ENCODE results near the gene KRTAP20-4. TPM values are rescaled to one million over a fixed set of nuclear protein-coding genes. Genes with fewer than 3 reads are reported as not detected.

KRTAP20-4 gene
- polyA plus RNA-seq, 3 donors from 2014 or later = not detected

DNA sequence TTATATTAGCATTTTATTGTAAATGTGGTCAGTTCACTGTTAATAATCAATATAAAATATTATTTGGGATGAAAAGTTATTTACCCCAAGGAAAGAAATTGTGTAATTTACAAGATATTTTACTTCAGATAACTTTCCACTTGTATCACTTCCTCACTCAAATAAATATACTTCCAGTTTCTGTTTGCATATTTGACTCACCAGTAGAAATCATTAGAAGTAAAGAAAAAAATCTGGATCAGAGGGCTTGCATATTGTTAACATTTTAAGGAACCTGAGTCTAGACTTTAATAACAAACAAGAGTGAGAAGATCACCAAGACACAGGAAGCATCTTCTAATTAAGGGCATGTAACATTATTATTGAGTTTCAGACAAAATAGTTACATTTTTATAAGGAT is 347 bp upstream of the KRTAP20-4 start:
- no peaks in the 10 kb centered on the region for H3K4me1 Mint-ChIP-seq
- peaks cover 7 to 23% (median 14%) of the 10 kb centered on the region in 6 donors for H3K9me3 Mint-ChIP-seq
- no peaks in the 10 kb centered on the region for H3K27me3 Mint-ChIP-seq (ENCODE audit: low read depth in 3 of 3)
- H3K36me3 Mint-ChIP-seq = no peaks in the 10 kb centered on the region
- no peak overlapping the region for H3K4me3 Mint-ChIP-seq
- no peak overlapping the region for H3K27ac Mint-ChIP-seq
- DNase-seq = no peak

DNA sequence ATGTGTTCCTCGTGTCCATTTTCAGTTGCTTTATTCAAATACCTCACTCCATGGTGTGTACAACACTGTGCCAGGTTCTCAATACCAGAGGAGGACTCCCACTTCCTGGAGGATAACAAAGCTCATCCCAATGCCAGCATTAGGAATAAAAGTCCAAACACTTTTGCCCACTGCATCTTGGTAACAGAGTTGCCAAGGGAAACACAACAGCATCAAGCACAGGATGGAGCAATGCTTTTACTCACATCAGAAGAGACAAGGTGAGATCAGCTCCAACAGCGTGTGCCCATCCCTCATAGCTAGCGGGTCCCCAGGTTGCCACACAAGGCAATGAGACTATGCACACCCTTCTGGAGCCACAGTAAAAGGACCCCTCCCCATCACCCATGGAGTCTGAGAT is 2.9 kb downstream of the KRTAP20-4 start:
- no peaks in the 10 kb centered on the region for H3K27me3 Mint-ChIP-seq (ENCODE audit: low read depth in 3 of 3)
- peaks cover 0 to 3% (median 0%) of the 10 kb centered on the region in 3 donors for H3K36me3 Mint-ChIP-seq
- H3K4me3 Mint-ChIP-seq = no peak overlapping the region
- H3K27ac Mint-ChIP-seq = no peak overlapping the region
- no peaks in the 10 kb centered on the region for H3K4me1 Mint-ChIP-seq
- no peak for DNase-seq
- H3K9me3 Mint-ChIP-seq = peaks cover 7 to 28% (median 18%) of the 10 kb centered on the region in 6 donors

DNA sequence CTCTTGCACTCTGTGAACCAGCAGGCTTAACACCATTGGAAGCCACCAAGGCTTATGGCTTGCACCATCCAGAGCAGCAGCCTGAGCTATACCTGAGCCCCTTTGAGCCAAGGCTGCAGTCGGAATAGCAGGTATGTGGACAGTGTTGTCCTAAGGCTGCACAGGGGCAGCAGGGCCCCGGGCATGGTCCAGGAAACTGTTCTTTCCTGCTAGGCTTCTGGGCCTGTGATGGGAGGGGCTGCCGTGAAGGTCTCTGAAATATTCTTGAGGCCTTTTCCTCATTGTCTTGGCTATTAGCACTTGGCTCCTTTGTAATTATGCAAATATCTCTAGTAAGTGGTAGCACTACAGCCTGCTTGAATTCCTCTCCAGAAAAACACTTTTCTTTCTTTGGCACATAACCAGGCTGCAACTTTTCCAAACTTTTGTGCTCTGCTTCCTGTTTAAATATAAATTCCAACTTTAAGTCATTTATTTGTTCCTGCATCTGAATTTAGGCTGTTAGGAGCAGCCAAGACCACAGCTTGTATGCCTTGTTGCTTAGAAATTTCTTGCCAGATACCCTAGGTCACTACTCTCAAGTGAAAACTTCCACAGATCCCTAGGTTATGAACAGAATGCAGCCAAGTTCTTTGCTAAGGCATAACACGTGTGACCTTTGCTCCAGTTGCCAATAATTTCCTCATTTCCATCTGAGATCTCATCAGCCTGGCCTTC is 5.2 kb downstream of the KRTAP20-4 start:
- H3K4me3 Mint-ChIP-seq = no peak overlapping the region
- peaks cover 7 to 30% (median 19%) of the 10 kb centered on the region in 6 donors for H3K9me3 Mint-ChIP-seq
- H3K27me3 Mint-ChIP-seq (ENCODE audit: low read depth in 3 of 3) = no peaks in the 10 kb centered on the region
- no peak for DNase-seq
- H3K36me3 Mint-ChIP-seq = peaks cover 0 to 3% (median 0%) of the 10 kb centered on the region in 3 donors
- H3K4me1 Mint-ChIP-seq = no peaks in the 10 kb centered on the region
- H3K27ac Mint-ChIP-seq = no peak overlapping the region

DNA sequence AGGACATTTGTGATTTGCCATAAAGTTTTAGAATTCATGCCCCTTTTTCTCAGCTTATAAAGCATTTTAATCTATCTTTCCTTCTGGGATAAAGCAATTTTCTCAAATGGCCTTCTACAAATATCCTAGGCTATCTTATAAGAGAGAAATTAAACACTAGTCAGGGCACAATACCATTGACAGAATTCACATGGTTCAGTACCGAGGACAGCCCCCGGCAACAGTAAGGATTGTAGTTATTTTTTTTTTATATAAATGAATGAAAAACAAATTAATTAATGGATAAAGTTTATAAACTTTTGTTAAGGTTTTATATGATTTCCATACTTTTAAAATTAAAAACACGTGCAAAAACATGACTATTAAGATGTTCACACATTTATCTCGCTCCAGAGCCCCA is 7.7 kb downstream of the KRTAP20-4 start:
- DNase-seq = no peak
- peaks cover 0 to 3% (median 0%) of the 10 kb centered on the region in 3 donors for H3K36me3 Mint-ChIP-seq
- H3K9me3 Mint-ChIP-seq = peaks cover 11 to 43% (median 29%) of the 10 kb centered on the region in 6 donors
- no peaks in the 10 kb centered on the region for H3K27me3 Mint-ChIP-seq (ENCODE audit: low read depth in 3 of 3)
- no peaks in the 10 kb centered on the region for H3K4me1 Mint-ChIP-seq
- H3K27ac Mint-ChIP-seq = no peak overlapping the region
- no peak overlapping the region for H3K4me3 Mint-ChIP-seq

DNA sequence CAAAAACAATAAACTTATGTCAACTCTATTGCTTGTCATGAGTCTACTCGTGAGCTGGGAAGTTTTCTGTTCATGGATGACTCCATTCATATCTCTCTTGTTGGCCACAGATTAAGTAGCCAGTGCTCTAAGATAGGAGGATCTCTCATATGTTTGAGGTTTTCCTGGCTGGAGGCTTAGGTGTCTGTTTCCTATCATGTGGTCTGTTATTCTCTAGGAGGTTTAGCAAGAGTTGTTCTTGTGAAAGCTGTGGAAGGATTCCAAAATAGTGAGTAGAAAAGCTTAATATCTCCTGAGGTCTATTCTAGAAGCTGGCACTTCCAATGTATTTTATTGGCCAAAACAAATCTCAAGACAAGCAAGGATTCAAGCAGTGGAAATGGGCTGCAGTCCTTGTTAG is 8.8 kb downstream of the KRTAP20-4 start:
- Mint-ChIP-seq H3K27ac (no peak overlapping the region), H3K4me1 (no peaks in the 10 kb centered on the region), H3K36me3 (peaks cover 0 to 3% (median 0%) of the 10 kb centered on the region in 3 donors), H3K9me3 (peaks cover 4 to 42% (median 27%) of the 10 kb centered on the region in 6 donors), H3K4me3 (no peak overlapping the region), H3K27me3 (ENCODE audit: low read depth in 3 of 3) (no peaks in the 10 kb centered on the region)
- DNase-seq = no peak

DNA sequence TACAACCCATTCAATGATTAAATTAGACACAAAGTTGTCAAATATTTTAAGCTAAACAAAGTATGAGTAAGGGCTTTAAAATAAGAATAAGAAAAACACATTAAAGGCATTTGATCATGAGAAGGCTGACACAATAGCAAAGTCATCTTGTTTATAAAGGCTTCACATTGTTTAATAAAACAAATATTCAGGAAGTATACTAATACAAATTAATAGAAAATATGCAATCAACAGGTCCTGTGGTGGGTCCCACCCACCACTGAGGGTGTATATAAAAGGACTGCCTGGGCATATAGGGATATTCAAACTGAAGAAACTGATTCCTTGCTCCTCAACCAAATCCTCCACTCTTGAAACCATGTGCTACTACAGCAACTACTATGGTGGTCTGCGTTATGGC is 14.5 kb downstream of the KRTAP20-4 start, which contains the start of gene KRTAP20-2:
TSS of gene KRTAP20-2 (plus strand) at position 301 of the 400 bp plus-strand sequence. CDS start at position 359, 58 bp downstream.
- DNase-seq = no peak

DNA sequence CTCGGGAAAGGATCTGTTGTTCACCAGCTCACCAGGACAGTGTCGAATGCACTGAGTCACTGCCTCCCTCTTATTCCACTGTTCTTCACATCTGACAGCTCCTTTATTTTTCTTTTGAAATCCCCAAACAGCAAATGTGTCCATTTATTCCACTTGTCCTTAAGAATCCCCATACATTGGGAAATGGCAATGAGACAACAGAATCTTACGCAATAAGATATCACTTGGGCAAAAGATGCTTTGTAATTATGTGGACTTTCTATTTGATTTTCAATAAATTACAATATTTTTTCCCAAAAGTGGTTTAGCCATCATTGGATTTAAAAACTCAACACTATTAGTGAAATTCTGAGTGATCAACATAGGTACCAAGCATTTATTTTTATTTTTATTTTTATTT is 18.3 kb downstream of the KRTAP20-4 start:
- no peak overlapping the region for H3K4me3 Mint-ChIP-seq
- H3K9me3 Mint-ChIP-seq = peaks cover 3 to 42% (median 16%) of the 10 kb centered on the region in 6 donors
- no peak for DNase-seq
- H3K4me1 Mint-ChIP-seq = no peaks in the 10 kb centered on the region
- peaks cover 0 to 4% (median 2%) of the 10 kb centered on the region in 3 donors for H3K27me3 Mint-ChIP-seq (ENCODE audit: low read depth in 3 of 3)
- H3K36me3 Mint-ChIP-seq = no peaks in the 10 kb centered on the region
- H3K27ac Mint-ChIP-seq = no peak overlapping the region

More for the DNA sequence above, 14.5 kb downstream of the KRTAP20-4 start, which contains the start of gene KRTAP20-2:
- Mint-ChIP-seq H3K27me3 (ENCODE audit: low read depth in 3 of 3) (peaks cover 0 to 2% (median 0%) of the 10 kb centered on the region in 3 donors), H3K36me3 (no peaks in the 10 kb centered on the region), H3K4me1 (no peaks in the 10 kb centered on the region), H3K9me3 (peaks cover 10 to 38% (median 15%) of the 10 kb centered on the region in 6 donors), H3K27ac (no peak within 1 kb of the TSS), H3K4me3 (no peak within 1 kb of the TSS)

DNA sequence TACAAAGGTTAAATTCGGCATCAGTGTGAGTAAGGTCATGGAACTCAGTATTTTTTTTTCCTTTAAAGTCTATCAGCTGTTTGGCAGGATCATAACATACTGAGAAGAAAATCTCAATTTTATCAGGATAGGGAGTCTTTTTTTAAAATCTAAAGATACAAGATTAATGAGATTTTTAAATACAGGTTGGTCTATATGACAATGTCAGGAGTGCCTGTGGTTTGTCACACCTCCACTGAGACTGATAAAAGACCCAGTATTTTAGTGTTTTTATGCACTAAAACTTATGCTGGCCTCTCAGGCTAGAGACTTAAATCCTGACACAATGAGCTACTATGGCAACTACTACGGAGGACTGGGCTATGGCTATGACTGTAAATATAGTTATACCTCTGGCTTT is 22.1 kb downstream of the KRTAP20-4 start, which contains the start of gene KRTAP20-3:
TSS of gene KRTAP20-3 (plus strand) at position 301 of the 400 bp plus-strand sequence.
- Mint-ChIP-seq H3K36me3 (no peaks in the 10 kb centered on the region), H3K27ac (no peak within 1 kb of the TSS), H3K27me3 (ENCODE audit: low read depth in 3 of 3) (peaks cover 0 to 4% (median 0%) of the 10 kb centered on the region in 3 donors), H3K4me1 (no peaks in the 10 kb centered on the region), H3K4me3 (no peak within 1 kb of the TSS), H3K9me3 (peaks cover 1 to 52% (median 22%) of the 10 kb centered on the region in 6 donors)
- DNase-seq = no peak

DNA sequence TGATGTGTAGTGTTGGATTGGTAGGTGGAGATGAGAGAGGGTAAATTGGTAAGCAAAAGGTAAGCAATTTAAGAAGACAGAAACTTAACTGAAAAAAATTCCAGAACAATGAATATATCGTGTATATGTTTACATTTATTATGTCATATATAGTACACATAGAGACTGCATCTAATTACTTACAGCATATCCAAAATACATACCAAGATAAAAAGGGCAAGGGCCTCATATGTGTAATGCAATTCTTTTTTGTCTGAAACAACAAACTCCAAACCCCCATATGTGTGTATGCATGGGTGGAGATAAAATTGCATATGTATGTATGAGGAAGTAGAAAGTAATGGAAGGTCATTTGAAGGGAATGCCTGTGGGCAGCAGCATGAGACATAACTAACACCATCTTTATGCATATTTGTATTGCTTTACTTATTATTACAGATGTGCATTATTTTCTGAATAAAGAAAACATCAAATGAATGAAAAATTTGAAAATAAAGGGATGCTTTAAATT is 26.5 kb downstream of the KRTAP20-4 start:
- H3K4me3 Mint-ChIP-seq = no peak overlapping the region
- H3K27me3 Mint-ChIP-seq (ENCODE audit: low read depth in 3 of 3) = peaks cover 0 to 4% (median 0%) of the 10 kb centered on the region in 3 donors
- H3K4me1 Mint-ChIP-seq = no peaks in the 10 kb centered on the region
- H3K9me3 Mint-ChIP-seq = peaks cover 5 to 46% (median 24%) of the 10 kb centered on the region in 6 donors
- no peak for DNase-seq
- H3K36me3 Mint-ChIP-seq = no peaks in the 10 kb centered on the region
- no peak overlapping the region for H3K27ac Mint-ChIP-seq

DNA sequence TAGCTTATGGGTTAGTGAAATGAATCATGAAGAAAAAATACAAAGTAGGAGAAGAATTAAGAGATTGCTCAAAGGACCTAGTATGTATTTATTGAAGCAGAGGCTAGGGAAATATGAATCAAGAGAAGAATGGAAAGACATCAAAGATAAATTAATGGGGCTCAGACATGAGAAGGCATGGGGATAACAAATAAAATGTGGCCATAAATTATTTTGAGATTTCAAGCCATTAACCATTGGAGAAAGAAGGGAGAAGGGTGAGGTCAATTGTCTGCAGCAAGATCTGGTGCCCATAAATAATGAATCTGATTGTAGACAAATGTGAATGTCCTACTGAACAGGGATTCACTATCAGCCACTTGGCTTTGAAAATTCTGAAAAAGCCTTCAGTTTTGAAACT is 32.5 kb downstream of the KRTAP20-4 start:
- Mint-ChIP-seq H3K9me3 (peaks cover 10 to 30% (median 15%) of the 10 kb centered on the region in 6 donors), H3K27ac (no peak overlapping the region), H3K27me3 (ENCODE audit: low read depth in 3 of 3) (no peaks in the 10 kb centered on the region), H3K4me1 (no peaks in the 10 kb centered on the region), H3K36me3 (no peaks in the 10 kb centered on the region), H3K4me3 (no peak overlapping the region)
- DNase-seq = no peak

DNA sequence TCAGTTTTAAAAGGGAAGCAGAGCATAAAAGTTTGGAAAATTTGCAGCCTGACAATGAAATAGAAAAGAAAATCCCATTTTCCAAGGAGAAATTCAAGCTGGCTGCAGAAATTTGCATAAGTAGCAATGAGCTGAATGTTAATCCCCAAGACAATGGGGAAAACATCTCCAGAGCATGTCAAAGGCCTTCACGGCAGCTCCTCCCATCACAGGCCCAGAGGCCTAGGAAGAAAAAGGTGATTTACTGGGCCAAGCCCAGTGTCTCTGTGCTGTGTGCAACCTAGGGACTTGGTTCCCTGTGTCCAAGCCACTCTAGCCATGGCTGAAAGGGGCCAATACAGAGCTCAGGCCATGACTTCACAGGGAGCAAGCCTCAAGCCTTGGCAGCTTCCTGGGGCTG is 48.3 kb downstream of the KRTAP20-4 start:
- Mint-ChIP-seq H3K9me3 (peaks cover 2 to 44% (median 17%) of the 10 kb centered on the region in 6 donors), H3K4me1 (no peaks in the 10 kb centered on the region), H3K27ac (no peak overlapping the region), H3K27me3 (ENCODE audit: low read depth in 3 of 3) (peaks cover 0 to 2% (median 0%) of the 10 kb centered on the region in 3 donors), H3K4me3 (no peak overlapping the region), H3K36me3 (peaks cover 0 to 3% (median 0%) of the 10 kb centered on the region in 3 donors)
- no peak for DNase-seq

Other genes starting within 250 kb of the KRTAP20-4 start
- gene KRTAP13-2, start 248.4 kb upstream of the KRTAP20-4 start, polyA plus RNA-seq = not detected
- not detected for gene KRTAP13-1, start 224.6 kb upstream of the KRTAP20-4 start, polyA plus RNA-seq
- gene KRTAP13-3, start 194.7 kb upstream of the KRTAP20-4 start, polyA plus RNA-seq = not detected
- gene KRTAP13-4, start 190.4 kb upstream of the KRTAP20-4 start, polyA plus RNA-seq = not detected
- gene KRTAP15-1, start 180.4 kb upstream of the KRTAP20-4 start, polyA plus RNA-seq = not detected
- not detected for gene KRTAP19-1, start 140.3 kb upstream of the KRTAP20-4 start, polyA plus RNA-seq
- not detected for gene KRTAP19-2, start 133.2 kb upstream of the KRTAP20-4 start, polyA plus RNA-seq
- not detected for gene KRTAP19-3, start 128.6 kb upstream of the KRTAP20-4 start, polyA plus RNA-seq
- gene KRTAP19-4, start 123.5 kb upstream of the KRTAP20-4 start, polyA plus RNA-seq = not detected
- gene KRTAP19-5, start 118.5 kb upstream of the KRTAP20-4 start, polyA plus RNA-seq = not detected
- gene KRTAP19-6, start 78.8 kb upstream of the KRTAP20-4 start, polyA plus RNA-seq = not detected
- gene KRTAP19-7, start 59.3 kb upstream of the KRTAP20-4 start, polyA plus RNA-seq = not detected
- not detected for gene KRTAP22-2, start 30.2 kb upstream of the KRTAP20-4 start, polyA plus RNA-seq
- gene KRTAP6-3, start 28.2 kb upstream of the KRTAP20-4 start, polyA plus RNA-seq = not detected
- not detected for gene KRTAP6-2, start 21.7 kb upstream of the KRTAP20-4 start, polyA plus RNA-seq
- gene KRTAP22-1, start 19.5 kb upstream of the KRTAP20-4 start, polyA plus RNA-seq = not detected
- not detected for gene KRTAP6-1, start 6.7 kb upstream of the KRTAP20-4 start, polyA plus RNA-seq
- not detected for gene KRTAP20-1, start 4.2 kb upstream of the KRTAP20-4 start, polyA plus RNA-seq
- not detected for gene KRTAP20-2, start 14.6 kb downstream of the KRTAP20-4 start, polyA plus RNA-seq
- not detected for gene KRTAP20-3, start 22.2 kb downstream of the KRTAP20-4 start, polyA plus RNA-seq
- gene KRTAP21-3, start 98.2 kb downstream of the KRTAP20-4 start, polyA plus RNA-seq = not detected
- not detected for gene KRTAP21-2, start 126.6 kb downstream of the KRTAP20-4 start, polyA plus RNA-seq
- gene KRTAP21-1, start 134.8 kb downstream of the KRTAP20-4 start, polyA plus RNA-seq = not detected
- gene KRTAP8-1, start 192.6 kb downstream of the KRTAP20-4 start, polyA plus RNA-seq = not detected
- gene KRTAP7-1, start 209.1 kb downstream of the KRTAP20-4 start, polyA plus RNA-seq = not detected